ENCODE data around the gene PROSER1.
"Not testable (repeated sequence)": the region's sequence is repeated elsewhere in the genome, so short reads cannot be mapped to it uniquely, and the experiment has no call there.

The PROSER1 gene

DNA sequence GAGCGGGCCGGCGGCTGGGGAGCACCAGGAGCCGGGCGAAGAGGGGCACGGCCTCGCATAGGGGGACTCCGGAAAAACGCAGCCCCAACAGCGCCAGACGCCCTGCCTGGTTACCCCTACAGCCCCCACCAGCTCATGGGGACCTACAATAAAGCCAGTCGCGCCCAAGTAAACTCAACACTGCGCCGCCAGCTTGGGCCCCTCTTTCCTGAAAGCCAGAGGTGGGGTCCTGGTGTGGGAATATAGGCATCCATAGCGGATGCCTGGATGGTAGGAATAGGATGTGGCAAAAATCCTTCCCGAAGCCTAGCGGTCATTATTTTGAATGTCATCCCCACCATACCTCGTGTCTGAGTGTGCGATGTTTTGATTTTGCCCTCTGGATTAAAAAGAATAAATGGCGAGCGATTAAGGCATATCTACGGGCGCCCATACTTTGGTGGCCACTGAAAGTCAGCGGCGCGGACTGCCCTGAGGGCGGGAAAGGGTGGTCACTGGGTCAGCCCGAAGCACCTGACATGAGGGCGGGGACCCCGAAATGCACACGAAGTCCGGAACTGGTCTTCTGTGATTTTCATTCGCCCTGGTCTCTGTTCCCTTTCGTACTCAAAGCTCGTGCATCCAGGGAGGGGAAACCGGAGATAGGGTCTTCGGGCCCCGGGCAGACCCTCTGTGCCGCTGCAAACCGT is at the start of gene PROSER1, which contains the start of gene NHLRC3:
PROSER1 (minus strand) TSS at position 210 of the 689 bp plus-strand sequence. CDS start 847 bp downstream, outside the sequence.
NHLRC3 (plus strand) TSS at position 577 of the 689 bp plus-strand sequence. CDS start 184 bp downstream, outside the sequence.
- H3K4me3 ChIP-seq (ENCODE audit: low read depth, low read length), result peak within 1 kb of the TSS; percentile 92
- peak; percentile 46 for DNase-seq (ENCODE audit: low read depth)
- TF ChIP-seq, protein P1, sequence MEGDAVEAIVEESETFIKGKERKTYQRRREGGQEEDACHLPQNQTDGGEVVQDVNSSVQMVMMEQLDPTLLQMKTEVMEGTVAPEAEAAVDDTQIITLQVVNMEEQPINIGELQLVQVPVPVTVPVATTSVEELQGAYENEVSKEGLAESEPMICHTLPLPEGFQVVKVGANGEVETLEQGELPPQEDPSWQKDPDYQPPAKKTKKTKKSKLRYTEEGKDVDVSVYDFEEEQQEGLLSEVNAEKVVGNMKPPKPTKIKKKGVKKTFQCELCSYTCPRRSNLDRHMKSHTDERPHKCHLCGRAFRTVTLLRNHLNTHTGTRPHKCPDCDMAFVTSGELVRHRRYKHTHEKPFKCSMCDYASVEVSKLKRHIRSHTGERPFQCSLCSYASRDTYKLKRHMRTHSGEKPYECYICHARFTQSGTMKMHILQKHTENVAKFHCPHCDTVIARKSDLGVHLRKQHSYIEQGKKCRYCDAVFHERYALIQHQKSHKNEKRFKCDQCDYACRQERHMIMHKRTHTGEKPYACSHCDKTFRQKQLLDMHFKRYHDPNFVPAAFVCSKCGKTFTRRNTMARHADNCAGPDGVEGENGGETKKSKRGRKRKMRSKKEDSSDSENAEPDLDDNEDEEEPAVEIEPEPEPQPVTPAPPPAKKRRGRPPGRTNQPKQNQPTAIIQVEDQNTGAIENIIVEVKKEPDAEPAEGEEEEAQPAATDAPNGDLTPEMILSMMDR (IDR thresholded peaks at IDR 0.05; ENCODE audit: control insufficient read depth, extremely low read depth, insufficient read depth), result no peak

- DNase-seq (ENCODE audit: low read depth); H3K4me3 ChIP-seq (ENCODE audit: low read depth, low read length): not testable (repeated sequence)
These were observed 48.5 kb upstream of the PROSER1 start for GRCh38 chr13:39086251-39086945.

DNA sequence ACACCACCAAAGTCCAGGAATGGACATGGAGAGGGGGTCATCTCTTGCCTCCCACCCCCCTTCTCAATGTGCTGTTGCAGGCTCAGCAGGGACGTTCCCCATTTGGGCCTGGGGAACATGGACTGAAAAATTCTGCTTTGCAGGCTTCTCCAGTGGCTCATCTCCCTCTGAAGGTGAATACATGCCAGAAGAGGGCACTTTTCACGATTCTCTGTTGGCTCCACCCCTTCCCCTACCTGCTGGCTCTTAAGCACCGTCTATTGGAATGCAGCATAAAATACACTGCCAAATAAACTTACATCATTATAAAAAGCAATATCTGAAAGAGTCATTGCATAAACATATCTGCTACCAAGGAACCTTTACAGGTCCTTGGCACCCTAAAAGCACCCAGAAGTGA is 36.1 kb upstream of the PROSER1 start:
- no peak overlapping the region for H3K4me3 ChIP-seq (ENCODE audit: low read depth, low read length)
- DNase-seq (ENCODE audit: low read depth), result peak; percentile 4
- TF ChIP-seq, protein P1 (IDR thresholded peaks at IDR 0.05; ENCODE audit: control insufficient read depth, extremely low read depth, insufficient read depth), result peak; percentile 32

- TF ChIP-seq, protein P1 (IDR thresholded peaks at IDR 0.05; ENCODE audit: control insufficient read depth, extremely low read depth, insufficient read depth), result no peak
- no peak overlapping the region for H3K4me3 ChIP-seq (ENCODE audit: low read depth, low read length)
- no peak for DNase-seq (ENCODE audit: low read depth)
These were observed 35.0 kb upstream of the PROSER1 start for GRCh38 chr13:39072842-39073241.

GRCh38 chr13:39062004-39062403 is 24.1 kb upstream of the PROSER1 start:
- H3K4me3 ChIP-seq (ENCODE audit: low read depth, low read length), result no peak overlapping the region
- no peak for DNase-seq (ENCODE audit: low read depth)
- TF ChIP-seq, protein P1 (IDR thresholded peaks at IDR 0.05; ENCODE audit: control insufficient read depth, extremely low read depth, insufficient read depth), result no peak

GRCh38 chr13:39058040-39058439 is 20.2 kb upstream of the PROSER1 start:
- H3K4me3 ChIP-seq (ENCODE audit: low read depth, low read length), result no peak overlapping the region
- TF ChIP-seq, protein P1 (IDR thresholded peaks at IDR 0.05; ENCODE audit: control insufficient read depth, extremely low read depth, insufficient read depth), result no peak
- DNase-seq (ENCODE audit: low read depth), result no peak

- H3K4me3 ChIP-seq (ENCODE audit: low read depth, low read length), result no peak overlapping the region
- TF ChIP-seq, protein P1 (IDR thresholded peaks at IDR 0.05; ENCODE audit: control insufficient read depth, extremely low read depth, insufficient read depth), result no peak
- DNase-seq (ENCODE audit: low read depth), result no peak
These were observed 18.1 kb upstream of the PROSER1 start for GRCh38 chr13:39056018-39056417.
